HG02938 (cell line): ENCODE measurements around the gene CDC25B.
"Not testable (repeated sequence)": the region's sequence is repeated elsewhere in the genome, so short reads cannot be mapped to it uniquely, and the experiment has no call there.

Experiments used
- ATAC-seq: cut with Tn5 transposase; IDR thresholded peaks from one replicate; pipeline ENCODE4 v1.9.1; 2021; ENCODE audit warnings: mild to moderate bottlenecking, moderate library complexity; ENCODE audit not compliant: unreplicated experiment

The CDC25B gene

DNA sequence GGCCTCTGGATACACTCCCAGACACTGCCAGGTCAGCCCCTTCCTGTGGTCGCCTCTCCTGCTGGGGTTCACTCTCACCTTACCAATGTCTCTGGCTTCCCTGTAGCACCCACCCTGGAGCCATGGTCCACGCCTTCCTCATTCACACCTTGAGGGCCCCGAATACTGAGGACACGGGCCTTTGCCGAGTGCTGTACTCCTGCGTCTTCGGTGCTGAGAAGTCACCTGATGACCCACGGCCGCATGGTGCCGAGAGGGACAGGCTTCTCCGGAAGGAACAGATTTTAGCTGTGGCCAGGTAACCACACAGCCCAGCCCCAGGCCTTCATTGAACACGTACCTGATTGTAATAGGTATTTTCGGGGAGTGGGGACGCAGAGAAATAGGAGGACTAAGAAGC lies 25.9 kb downstream of the CDC25B start:
- ATAC-seq, result no peak

DNA sequence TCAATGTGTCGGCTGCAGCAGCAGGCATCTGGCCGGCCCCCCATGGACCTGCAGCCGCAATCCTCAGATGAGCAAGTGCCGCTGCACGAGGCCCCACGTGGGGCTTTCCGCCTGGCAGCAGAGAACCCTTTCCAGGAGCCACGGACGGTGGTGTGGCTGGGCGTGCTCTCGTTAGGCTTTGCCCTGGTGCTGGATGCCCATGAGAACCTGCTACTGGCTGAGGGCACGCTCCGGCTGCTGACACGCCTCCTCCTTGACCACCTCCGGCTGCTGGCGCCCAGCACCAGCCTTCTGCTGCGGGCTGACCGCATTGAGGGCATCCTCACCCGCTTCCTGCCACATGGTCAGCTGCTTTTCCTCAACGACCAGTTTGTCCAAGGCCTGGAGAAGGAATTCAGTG lies 27.8 kb downstream of the CDC25B start:
- no peak for ATAC-seq

DNA sequence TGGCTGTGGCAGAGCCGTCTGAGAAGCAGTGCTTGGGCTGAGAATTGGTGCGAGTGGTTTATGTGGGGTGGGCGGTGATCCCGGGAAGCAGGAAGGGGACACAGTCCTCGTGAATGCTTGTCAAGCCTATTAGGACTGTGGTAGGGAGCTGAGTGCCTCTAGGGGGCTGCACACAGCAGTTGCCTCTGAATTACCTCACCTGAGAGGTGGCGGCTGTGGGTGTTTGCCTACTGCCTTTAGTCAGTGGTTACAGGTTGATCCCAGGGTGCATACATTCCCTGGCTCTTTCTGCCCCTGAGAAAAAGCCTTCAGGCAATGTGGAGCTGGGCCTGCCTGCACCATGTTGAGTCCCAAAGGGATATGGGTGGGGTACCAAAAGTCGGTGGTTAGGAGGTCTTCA lies 29.4 kb downstream of the CDC25B start:
- no peak for ATAC-seq

DNA sequence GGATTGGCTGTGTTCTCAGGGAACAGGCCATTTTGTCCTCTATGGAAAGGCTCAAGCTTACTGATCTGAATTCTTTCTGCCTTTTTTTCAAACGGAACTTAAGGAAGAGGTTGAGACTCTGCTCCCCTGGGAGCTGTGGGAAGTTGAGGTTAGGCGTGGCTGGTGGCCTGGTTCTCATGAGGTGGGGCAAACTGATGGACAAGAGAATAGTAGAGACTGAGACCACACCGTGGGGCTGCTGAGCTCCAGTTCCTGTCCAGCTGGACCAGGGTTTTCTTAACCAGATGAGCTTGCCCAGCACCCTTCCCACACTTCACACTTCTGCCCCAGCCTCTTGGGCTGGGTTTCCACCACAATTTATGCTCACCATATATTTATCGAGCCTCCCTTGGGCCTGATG lies 30.3 kb downstream of the CDC25B start:
- no peak for ATAC-seq

DNA sequence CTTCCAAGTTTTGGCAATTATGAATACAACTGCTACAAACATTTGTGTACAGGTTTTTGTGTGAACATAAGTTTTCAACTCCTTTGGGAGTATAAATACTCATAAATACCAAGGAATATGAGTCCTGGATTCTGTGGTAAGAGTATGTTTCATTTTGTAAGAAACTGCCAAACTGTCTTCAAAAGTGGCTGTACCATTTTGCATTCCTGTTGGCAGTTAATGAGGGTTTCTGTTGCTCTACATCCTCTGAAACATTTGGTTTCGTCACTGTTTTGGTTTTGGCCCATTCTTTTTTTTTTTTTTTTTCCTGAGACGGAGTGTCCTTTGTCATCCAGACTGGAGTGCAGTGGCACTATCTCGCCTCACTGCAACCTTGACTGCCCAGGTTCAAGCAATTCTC lies 32.7 kb downstream of the CDC25B start:
- ATAC-seq, result no peak

DNA sequence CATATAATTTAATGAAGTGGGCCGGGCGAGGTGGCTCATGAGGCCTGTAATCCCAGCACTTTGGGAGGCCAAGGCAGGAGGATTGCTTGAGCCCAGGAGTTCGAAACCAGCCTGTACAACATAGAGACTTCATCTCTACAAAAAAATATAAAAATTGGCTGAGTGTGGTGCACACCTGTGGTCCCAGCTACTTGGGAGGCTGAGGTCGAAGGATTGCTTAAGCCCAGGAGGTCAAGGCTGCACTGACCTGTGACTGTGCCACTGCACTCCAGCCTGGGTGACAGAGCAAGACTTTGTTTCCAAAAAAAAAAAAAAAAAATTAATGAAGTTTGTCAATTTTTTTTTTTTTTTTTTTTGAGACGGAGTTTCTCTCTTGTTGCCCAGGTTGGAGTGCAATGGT lies 33.8 kb downstream of the CDC25B start:
- ATAC-seq, result not testable (repeated sequence)

DNA sequence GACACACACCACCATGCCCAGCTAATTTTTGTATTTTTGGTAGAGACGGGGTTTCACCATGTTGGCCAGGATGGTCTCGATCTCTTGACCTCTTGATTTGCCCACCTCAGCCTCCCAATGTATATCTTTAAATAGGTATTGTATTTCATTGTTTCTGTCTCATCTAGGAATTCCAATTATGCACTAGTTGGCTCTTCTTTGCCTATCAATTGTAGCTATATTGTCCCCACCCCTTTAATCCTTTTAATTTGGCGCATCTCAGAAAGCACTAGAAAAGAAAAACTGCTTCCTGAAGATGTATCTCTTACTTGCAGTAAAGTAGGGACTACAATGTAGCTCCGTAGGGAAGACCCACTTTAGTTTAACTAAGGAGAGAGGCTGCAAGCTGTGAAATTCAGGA lies 40.0 kb downstream of the CDC25B start:
- ATAC-seq, result no peak

DNA sequence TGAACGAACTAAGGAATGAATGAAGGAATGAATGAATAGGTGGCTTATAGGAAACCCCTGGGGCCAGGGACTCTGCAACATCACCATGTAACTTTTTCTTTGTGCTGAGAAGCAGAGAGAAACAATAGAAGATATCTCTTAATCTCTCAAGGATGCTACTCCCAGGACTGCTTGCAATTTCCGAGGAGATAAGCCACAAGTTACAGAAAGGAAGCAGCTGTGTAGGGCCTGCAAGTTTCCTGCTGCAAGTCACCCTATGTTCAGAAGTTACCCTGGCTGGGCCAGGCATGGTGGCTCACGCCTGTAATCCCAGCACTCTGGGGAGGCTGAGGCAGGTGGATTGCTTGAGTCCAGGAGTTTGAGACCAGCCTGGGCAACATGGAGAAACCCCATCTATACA lies 43.2 kb downstream of the CDC25B start:
- ATAC-seq, result no peak

DNA sequence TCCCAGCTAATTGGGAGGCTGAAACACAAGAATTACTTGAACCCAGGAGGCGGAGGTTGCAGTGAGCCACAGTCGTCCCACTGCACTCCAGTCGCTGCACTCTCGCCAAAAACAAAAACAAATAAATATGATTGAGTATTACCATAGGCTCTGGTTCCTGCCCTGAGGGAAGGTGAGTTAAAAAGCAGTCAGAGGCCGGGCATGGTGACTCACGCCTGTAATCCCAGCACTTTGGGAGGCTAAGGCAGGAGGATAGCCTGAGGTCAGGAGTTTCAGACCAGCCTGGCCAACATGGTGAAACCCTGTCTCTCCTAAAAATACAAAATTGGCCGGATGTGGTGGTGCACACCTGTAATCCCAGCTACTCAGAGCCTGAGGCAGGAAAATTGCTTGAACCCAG lies 44.1 kb downstream of the CDC25B start:
- not testable (repeated sequence) for ATAC-seq

DNA sequence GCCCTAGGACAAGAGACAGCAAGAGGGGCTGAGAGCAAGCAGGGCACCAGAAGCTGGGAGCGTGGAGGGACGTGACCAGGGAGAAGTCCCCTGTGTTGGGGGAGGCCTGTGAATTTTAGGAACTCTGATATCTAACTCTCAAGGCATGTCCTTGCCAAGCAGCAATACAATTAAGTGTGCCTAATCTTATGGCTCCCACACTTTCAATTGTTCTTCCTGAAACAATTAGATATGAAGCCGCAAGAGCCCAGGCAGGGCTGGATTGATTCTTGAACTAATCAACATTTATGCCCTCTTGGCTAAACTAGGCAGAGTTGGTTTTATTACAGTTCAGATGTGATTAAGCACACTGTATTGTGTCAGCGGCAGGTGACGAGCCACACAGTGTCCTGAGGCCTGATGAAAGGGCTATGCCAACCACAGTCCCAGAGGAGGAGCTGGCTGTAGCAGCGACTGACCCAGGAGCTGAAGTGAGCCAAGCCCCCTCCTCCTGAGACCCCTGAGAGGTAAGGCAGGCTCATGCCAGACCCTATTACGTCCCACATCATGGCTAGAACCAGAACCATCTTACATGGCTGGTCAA lies 46.3 kb downstream of the CDC25B start:
- ATAC-seq, result no peak

DNA sequence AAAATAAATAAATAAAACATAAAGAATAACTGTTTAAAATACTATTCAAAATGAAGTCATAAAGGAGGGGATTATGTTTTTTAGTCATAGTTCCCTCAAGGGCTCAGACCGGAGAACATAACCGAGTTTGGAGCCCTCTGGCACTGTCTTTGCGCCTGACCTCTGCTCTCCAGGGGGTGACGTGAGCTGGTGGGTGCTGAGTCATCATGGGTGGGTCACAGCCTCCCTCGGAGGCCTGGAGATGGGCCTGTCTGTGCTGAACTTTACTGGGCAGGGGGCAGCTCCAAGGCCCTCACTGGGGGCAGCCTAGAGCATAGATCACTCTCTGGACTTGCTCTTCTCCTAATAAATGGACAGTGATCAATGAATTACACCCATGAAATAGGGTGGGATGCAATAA lies 47.4 kb downstream of the CDC25B start:
- ATAC-seq, result no peak

DNA sequence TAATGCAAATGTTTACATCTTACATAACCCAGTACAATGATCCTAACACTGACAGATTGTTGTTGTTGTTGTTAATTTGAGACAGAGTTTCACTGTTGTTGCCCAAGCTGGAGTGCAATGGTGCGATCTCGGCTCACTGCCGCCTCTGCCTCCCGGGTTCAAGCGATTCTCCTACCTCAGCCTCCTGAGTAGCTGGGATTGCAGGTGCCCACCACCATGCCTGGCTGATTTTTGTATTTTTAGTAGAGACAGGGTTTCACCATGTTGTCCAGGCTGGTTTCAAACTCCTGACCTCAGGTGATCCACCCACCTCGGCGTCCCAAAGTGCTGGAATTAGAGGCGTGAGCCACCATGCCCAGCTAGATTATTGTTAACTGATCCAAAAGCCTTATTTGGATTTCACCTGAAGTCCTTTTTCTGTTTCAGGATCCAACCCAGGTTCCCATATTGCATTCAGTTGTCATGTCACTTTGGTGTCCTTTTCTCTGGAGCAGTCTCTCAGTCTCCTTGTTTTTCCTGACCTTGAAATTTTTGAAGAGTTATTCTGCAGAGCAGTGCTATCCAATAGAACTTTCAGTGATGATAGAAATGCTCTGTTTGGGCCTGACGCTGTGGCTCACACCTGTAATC lies 48.0 kb downstream of the CDC25B start:
- not testable (repeated sequence) for ATAC-seq

DNA sequence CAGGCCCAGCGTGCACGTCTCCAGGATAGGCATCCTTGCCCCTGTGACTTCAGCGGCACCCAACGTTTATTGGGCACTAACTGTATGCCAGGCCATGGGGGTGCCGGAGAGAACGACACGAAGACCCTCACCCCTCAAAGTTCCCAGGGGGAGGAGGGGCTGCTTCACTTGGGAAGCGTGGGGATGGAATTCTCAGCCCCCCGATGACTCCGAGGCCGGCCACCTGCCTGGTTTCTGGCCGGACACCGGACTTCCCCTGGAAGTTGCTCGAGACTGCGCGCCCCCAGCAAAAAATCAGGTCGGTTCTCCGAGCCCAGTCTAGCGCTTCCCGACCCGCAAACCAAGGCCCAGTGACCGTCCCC lies 50.2 kb downstream of the CDC25B start:
- ATAC-seq, result no peak

DNA sequence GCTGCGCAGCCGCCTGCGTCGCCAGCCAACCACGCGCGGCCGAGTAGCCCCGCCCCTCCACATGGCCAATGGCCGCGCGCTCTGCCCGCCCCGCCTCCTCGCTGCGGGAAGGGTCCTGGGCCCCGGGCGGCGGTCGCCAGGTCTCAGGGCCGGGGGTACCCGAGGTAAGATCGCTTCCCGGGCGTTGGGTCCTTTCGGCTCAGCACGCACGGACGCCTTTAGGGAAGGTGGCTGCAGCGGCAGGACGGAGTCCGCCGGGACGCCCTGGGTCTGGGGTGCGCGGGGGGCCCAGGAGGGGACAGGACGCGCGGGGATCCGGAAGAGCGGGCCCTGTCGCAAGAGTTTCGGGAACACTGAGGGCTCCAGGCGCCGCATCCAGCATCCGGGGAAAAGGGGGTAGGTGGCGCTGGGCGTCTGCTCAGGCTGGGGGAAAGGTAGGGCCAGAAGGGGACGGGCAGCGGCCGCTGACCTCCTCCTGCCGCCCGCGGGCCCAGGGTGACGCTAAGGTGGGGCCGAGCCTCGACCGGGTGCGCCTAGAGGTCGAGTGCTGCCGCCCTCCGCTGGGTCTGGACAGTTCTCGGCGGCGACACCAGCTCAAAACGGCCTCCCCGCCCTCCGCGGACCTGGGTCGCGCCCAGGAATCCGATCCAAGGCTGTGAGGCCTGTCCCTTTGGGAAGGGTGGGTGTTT lies 50.8 kb downstream of the CDC25B start, which contains the start of gene MAVS:
TSS of gene MAVS (plus strand) at position 95 of the 689 bp plus-strand sequence. CDS start 7,791 bp downstream, outside the sequence.
- peak; percentile 83 for ATAC-seq

DNA sequence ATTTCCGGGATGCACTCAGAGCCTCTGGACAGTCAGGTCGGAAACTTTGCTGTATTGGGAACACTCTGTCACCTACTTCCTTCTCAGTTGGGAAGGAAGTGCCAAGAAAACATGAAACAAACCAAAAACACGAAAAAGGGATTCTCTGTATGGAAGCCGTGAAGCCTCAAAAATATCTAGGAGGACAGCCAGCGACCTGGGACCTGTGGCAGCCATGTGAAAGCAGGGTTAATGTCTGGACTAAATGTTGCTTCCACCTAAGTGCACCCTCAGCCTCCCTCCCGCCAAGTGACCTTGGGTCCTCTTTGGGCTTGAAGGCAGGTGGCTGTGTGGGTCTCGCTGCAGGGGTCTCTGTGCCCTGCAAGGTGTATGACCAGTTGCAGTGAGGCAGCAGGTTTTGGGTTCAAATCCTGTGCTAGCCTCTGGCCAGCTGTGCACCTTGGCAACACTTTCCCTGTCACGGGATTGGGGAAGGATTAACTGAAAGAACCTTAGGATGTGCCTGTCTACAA lies 51.4 kb downstream of the CDC25B start:
- ATAC-seq, result no peak

DNA sequence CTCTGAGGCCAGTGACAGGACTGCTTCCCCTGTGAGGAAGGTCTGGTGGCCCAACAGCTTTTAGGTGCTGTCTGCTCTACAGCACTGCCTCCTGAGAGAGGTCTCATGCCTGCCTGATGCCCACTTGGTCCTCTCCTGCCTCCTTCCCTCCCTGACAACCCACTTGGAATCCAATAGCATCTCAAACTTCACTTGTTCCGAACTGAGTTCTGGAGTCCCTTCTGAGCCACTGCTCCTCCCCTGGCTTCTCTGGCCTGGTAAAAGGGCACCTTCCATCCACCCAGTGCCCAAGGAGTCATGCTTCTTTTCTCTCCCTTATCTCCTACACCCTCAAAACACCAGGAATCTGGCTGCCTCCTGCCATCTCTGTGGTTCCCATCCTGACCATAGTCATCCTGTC lies 52.5 kb downstream of the CDC25B start:
- ATAC-seq, result no peak

DNA sequence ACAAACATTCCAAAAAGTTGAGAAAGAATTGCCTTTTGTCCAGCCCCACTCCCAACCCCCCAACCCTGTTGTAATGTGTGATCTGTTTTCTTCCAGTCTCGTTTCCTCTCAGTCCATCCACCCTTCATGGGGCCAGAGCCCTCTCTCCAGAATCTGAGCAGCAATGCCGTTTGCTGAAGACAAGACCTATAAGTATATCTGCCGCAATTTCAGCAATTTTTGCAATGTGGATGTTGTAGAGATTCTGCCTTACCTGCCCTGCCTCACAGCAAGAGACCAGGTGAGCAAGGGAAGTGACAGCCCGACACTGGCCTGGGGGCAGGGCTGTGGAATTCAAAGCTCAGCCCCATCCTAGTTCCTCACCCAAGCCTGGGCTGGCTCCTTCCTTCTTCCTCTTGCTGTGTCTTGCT lies 58.4 kb downstream of the CDC25B start:
- no peak for ATAC-seq
